ENCODE measurements around the gene SEC14L5. TPM values are rescaled to one million over a fixed set of nuclear protein-coding genes. Genes with fewer than 3 reads are reported as not detected.

SEC14L5 gene
- total RNA-seq, 1 donor from 2014 or later: 0.41 TPM

DNA sequence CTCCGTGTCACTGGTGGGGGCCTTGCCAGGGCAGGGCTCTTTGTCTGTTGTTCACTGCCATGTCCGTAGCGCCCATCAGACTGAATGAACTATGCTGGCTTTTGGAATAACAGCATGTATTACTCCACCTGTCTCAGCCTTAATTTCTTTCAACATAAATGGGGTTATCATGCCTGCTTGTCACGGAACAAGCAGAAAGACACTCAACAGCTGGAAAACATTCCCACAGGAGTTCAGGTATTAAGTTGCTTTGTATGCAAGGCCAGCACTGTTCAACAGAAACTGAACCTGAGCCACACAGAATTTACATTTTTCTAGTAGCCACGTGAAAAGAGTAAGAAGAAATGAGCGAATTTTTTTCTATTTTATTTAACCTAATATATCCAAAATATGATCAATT is 34.3 kb upstream of the SEC14L5 start:
- no peaks in the 10 kb centered on the region for H3K36me3 ChIP-seq
- no peak overlapping the region for H3K4me2 ChIP-seq
- peaks cover 7% of the 10 kb centered on the region for H3K4me1 ChIP-seq
- H3K27me3 Mint-ChIP-seq (ENCODE audit: insufficient read depth, low read depth): peaks cover 16% of the 10 kb centered on the region
- H3K9me3 Mint-ChIP-seq: peaks cover 9% of the 10 kb centered on the region
- peaks cover 6% of the 10 kb centered on the region for H3K36me3 Mint-ChIP-seq
- H2AFZ ChIP-seq (replicated peaks): no peak overlapping the region
- peaks cover 13% of the 10 kb centered on the region for H3K4me1 Mint-ChIP-seq
- H3F3A ChIP-seq (ENCODE audit: low read depth): no peaks in the 10 kb centered on the region
- H3K27me3 ChIP-seq: no peaks in the 10 kb centered on the region
- H4K20me1 ChIP-seq (ENCODE audit: low read depth): no peaks in the 10 kb centered on the region
- TF ChIP-seq EZH2phosphoT487 (IDR thresholded peaks at IDR 0.05) (no peak), CTCF (IDR thresholded peaks at IDR 0.05) (no peak), EZH2 (IDR thresholded peaks at IDR 0.05) (no peak)
- H3K79me2 ChIP-seq (ENCODE audit: low read depth): no peaks in the 10 kb centered on the region
- DNase-seq (ENCODE audit: low spot score): no peak
- H3K27ac ChIP-seq: no peak overlapping the region
- no peak overlapping the region for H3K4me3 Mint-ChIP-seq
- H3K27ac Mint-ChIP-seq: no peak overlapping the region
- H3K9me3 ChIP-seq (ENCODE audit: low read depth): no peaks in the 10 kb centered on the region
- no peak overlapping the region for H3K9ac ChIP-seq
- no peak overlapping the region for H3K4me3 ChIP-seq

- TF ChIP-seq EZH2 (IDR thresholded peaks at IDR 0.05) (no peak), EZH2phosphoT487 (IDR thresholded peaks at IDR 0.05) (no peak), CTCF (IDR thresholded peaks at IDR 0.05) (no peak)
- H3K27ac Mint-ChIP-seq: peak overlapping the region; percentile 82
- no peaks in the 10 kb centered on the region for H3K79me2 ChIP-seq (ENCODE audit: low read depth)
- H4K20me1 ChIP-seq (ENCODE audit: low read depth): no peaks in the 10 kb centered on the region
- H3K27ac ChIP-seq: no peak overlapping the region
- no peak overlapping the region for H2AFZ ChIP-seq (replicated peaks)
- peaks cover 9% of the 10 kb centered on the region for H3K9me3 Mint-ChIP-seq
- H3K4me1 ChIP-seq: peaks cover 7% of the 10 kb centered on the region
- H3K4me3 ChIP-seq: no peak overlapping the region
- H3K4me2 ChIP-seq: peak overlapping the region; percentile 3
- peaks cover 20% of the 10 kb centered on the region for H3K4me1 Mint-ChIP-seq
- no peaks in the 10 kb centered on the region for H3K27me3 ChIP-seq
- H3K9me3 ChIP-seq (ENCODE audit: low read depth): no peaks in the 10 kb centered on the region
- peaks cover 6% of the 10 kb centered on the region for H3K36me3 Mint-ChIP-seq
- H3K36me3 ChIP-seq: no peaks in the 10 kb centered on the region
- H3F3A ChIP-seq (ENCODE audit: low read depth): no peaks in the 10 kb centered on the region
- DNase-seq (ENCODE audit: low spot score): peak; percentile 42
- no peak overlapping the region for H3K4me3 Mint-ChIP-seq
- H3K9ac ChIP-seq: no peak overlapping the region
- peaks cover 16% of the 10 kb centered on the region for H3K27me3 Mint-ChIP-seq (ENCODE audit: insufficient read depth, low read depth)
Measured at GRCh38 chr16:4924593-4925292, 33.4 kb upstream of the SEC14L5 start.

- Histone ChIP-seq H3K4me2 (peak overlapping the region; percentile 3), H3K79me2 (ENCODE audit: low read depth) (no peaks in the 10 kb centered on the region), H2AFZ (replicated peaks) (no peak overlapping the region), H3F3A (ENCODE audit: low read depth) (no peaks in the 10 kb centered on the region), H3K27ac (no peak overlapping the region), H4K20me1 (ENCODE audit: low read depth) (no peaks in the 10 kb centered on the region), H3K9me3 (ENCODE audit: low read depth) (no peaks in the 10 kb centered on the region), H3K9ac (no peak overlapping the region), H3K36me3 (no peaks in the 10 kb centered on the region), H3K27me3 (no peaks in the 10 kb centered on the region), H3K4me3 (no peak overlapping the region), H3K4me1 (peaks cover 7% of the 10 kb centered on the region)
- peaks cover 6% of the 10 kb centered on the region for H3K36me3 Mint-ChIP-seq
- peaks cover 25% of the 10 kb centered on the region for H3K4me1 Mint-ChIP-seq
- H3K27ac Mint-ChIP-seq: no peak overlapping the region
- DNase-seq (ENCODE audit: low spot score): no peak
- H3K27me3 Mint-ChIP-seq (ENCODE audit: insufficient read depth, low read depth): peaks cover 16% of the 10 kb centered on the region
- no peak for TF ChIP-seq EZH2phosphoT487 (IDR thresholded peaks at IDR 0.05)
- TF ChIP-seq CTCF (IDR thresholded peaks at IDR 0.05): no peak
- no peak for TF ChIP-seq EZH2 (IDR thresholded peaks at IDR 0.05)
- H3K9me3 Mint-ChIP-seq: peaks cover 9% of the 10 kb centered on the region
- H3K4me3 Mint-ChIP-seq: no peak overlapping the region
Measured at GRCh38 chr16:4925293-4925607, 32.9 kb upstream of the SEC14L5 start.

All from neural progenitor cell (in vitro differentiated cells).